Gastrocnemius medialis (tissue), 4 donors: ENCODE results near the gene PRKCE.

Experiments used
- CTCF ChIP-seq, 5 experiments: fragments of 450-650 bp in 3 of 5; fragments of 200-600 bp in 2 of 5; sonication (generic) in 2 of 5; IDR thresholded peaks in 4 of 5; conservative IDR thresholded peaks in 1 of 5; 1 replicate in 4 of 5; 2 replicates in 1 of 5; pipeline ENCODE4 v1.5.1; 2016 to 2019; ENCODE audit warnings: antibody characterized with exemption in 5 of 5, mild to moderate bottlenecking in 3 of 5, moderate library complexity in 3 of 5
- POLR2A ChIP-seq, 2 donors: fragments of 450-650 bp; IDR thresholded peaks; one replicate each; pipeline ENCODE4 v1.6.1; 2017; ENCODE audit warnings: antibody characterized with exemption in 2 of 2, mild to moderate bottlenecking in 2 of 2, moderate library complexity in 2 of 2

- TF ChIP-seq CTCF (IDR thresholded peaks at IDR 0.05 in 4 of 5, conservative IDR thresholded peaks at IDR 0.05 in 1 of 5) (no peak), POLR2A (IDR thresholded peaks at IDR 0.05) (no peak)
These were observed 493.5 kb downstream of the PRKCE start for GRCh38 chr2:46145017-46145416.
